ENCODE results near the gene TMEM233. TPM values are rescaled to one million over a fixed set of nuclear protein-coding genes. Genes with fewer than 3 reads are reported as not detected.

TMEM233 gene
- total RNA-seq, 1 donor from 2014 or later = 0.11 TPM

DNA sequence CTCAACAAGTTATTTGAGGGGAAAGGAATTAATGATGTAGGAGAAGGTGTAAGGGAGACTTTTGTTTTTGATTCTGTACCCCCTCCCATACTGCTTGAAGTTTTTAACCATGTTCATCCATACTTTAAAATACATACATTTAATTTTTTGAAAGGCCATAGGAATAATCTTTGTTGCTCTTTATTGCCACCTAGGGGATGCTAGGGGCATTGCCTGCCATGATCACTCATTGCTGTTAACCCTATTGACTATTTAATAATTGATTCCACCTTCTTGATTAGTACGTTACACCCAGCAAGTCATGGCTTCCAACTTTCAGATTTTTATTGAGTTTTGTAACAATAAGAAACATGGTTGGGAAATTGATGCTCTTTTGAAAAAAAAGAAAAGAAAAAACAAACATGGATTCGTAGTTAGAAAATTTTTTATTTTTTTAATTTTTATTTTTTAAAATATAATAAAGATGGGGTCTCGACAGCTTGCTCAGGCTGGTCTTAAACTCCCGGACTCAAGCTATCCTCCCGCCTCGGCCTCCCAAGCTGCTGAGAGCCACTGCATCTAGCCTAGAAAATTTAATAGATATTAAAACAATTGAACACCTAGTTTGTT, 65.8 kb downstream of the TMEM233 start:
- no peak for DNase-seq
- Histone ChIP-seq H3K27me3 (ENCODE audit: low read depth) (no peaks in the 10 kb centered on the region), H3K9me3 (replicated peaks) (peaks cover 5% of the 10 kb centered on the region), H3K4me3 (no peak overlapping the region), H3K4me1 (no peaks in the 10 kb centered on the region), H3K27ac (replicated peaks) (no peak overlapping the region), H3K36me3 (no peaks in the 10 kb centered on the region)
- TF ChIP-seq, protein P1, sequence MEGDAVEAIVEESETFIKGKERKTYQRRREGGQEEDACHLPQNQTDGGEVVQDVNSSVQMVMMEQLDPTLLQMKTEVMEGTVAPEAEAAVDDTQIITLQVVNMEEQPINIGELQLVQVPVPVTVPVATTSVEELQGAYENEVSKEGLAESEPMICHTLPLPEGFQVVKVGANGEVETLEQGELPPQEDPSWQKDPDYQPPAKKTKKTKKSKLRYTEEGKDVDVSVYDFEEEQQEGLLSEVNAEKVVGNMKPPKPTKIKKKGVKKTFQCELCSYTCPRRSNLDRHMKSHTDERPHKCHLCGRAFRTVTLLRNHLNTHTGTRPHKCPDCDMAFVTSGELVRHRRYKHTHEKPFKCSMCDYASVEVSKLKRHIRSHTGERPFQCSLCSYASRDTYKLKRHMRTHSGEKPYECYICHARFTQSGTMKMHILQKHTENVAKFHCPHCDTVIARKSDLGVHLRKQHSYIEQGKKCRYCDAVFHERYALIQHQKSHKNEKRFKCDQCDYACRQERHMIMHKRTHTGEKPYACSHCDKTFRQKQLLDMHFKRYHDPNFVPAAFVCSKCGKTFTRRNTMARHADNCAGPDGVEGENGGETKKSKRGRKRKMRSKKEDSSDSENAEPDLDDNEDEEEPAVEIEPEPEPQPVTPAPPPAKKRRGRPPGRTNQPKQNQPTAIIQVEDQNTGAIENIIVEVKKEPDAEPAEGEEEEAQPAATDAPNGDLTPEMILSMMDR (IDR thresholded peaks at IDR 0.05; ENCODE audit: borderline replicate concordance) = peak; percentile 94
- intact Hi-C loops (cut with micrococcal nuclease) = no loop called here

DNA sequence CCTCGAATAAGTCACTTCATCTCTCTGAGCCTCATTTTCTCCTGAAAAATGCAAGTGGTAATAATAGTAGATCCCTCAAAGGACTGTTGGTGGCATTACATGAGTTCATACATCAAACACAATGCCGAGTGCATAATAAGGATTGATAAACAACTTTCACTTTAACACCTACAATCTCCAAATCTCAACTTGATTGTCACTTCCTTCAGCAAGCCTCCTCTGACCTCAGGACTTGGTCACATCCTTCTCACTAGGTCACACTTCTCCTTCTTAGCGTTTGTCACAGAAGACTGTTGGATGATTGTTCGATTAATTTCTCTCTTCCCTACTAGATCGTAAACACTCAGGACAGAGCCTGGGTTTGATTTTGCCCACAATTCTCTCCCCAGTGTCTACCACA, 66.5 kb downstream of the TMEM233 start:
- no peak overlapping the region for H3K27ac ChIP-seq (replicated peaks)
- H3K27me3 ChIP-seq (ENCODE audit: low read depth) = no peaks in the 10 kb centered on the region
- H3K4me1 ChIP-seq = no peaks in the 10 kb centered on the region
- no peak overlapping the region for H3K4me3 ChIP-seq
- intact Hi-C loops (cut with micrococcal nuclease) = no loop called here
- DNase-seq = no peak
- H3K36me3 ChIP-seq = no peaks in the 10 kb centered on the region
- TF ChIP-seq, protein P1 (IDR thresholded peaks at IDR 0.05; ENCODE audit: borderline replicate concordance) = no peak
- H3K9me3 ChIP-seq (replicated peaks) = no peaks in the 10 kb centered on the region

DNA sequence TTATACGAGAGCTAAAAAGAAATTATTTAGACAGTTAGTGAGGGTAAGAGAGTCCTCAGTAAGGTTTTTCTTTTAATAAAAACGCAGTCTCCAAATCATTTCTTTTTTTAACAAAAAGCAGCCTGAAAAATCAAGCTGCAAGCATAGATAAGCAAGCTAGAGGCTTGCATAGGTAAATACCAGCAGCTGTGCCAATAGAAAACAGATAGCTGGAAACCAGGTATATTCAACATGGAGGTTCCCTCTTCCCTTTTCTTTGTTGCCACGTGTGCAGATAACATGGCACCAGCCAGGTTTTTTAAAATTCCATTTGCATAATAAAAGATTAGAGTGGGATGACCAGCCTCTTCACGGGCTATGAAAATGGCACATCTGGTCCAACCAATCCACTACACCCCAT, 68.3 kb downstream of the TMEM233 start:
- intact Hi-C loops (cut with micrococcal nuclease) = no loop called here
- Histone ChIP-seq H3K36me3 (no peaks in the 10 kb centered on the region), H3K9me3 (replicated peaks) (no peaks in the 10 kb centered on the region), H3K27ac (replicated peaks) (no peak overlapping the region), H3K4me3 (no peak overlapping the region), H3K27me3 (ENCODE audit: low read depth) (no peaks in the 10 kb centered on the region), H3K4me1 (peaks cover 12% of the 10 kb centered on the region)
- TF ChIP-seq, protein P1 (IDR thresholded peaks at IDR 0.05; ENCODE audit: borderline replicate concordance) = no peak
- no peak for DNase-seq

DNA sequence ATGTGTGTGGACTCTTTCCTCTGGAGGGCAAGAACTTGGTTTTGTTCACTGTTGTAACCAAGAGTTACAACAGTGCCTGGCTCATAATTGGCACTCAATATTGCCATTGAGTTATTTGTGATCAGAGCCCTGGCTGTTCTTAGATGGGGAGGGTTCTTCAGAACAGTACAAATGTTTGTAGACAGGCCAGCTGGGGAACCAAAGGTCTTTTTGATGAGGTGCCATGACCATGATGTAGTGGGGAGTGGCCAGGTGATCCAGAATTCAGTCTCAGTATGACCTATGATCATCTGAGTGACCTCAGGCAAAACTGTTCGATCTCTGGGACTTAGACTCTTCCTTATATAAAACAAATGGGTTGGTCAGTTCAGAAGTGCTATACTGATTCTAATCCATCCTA, 71.1 kb downstream of the TMEM233 start:
- no peak overlapping the region for H3K27ac ChIP-seq (replicated peaks)
- no peak for DNase-seq
- no peak overlapping the region for H3K4me3 ChIP-seq
- TF ChIP-seq, protein P1 (IDR thresholded peaks at IDR 0.05; ENCODE audit: borderline replicate concordance) = no peak
- H3K9me3 ChIP-seq (replicated peaks) = no peaks in the 10 kb centered on the region
- H3K36me3 ChIP-seq = no peaks in the 10 kb centered on the region
- intact Hi-C loops (cut with micrococcal nuclease) = loop anchor here (5.0 kb wide), 1 partner anchor 118 kb away; no protein-coding TSS in a partner anchor
- no peaks in the 10 kb centered on the region for H3K27me3 ChIP-seq (ENCODE audit: low read depth)
- H3K4me1 ChIP-seq = peaks cover 37% of the 10 kb centered on the region

DNA sequence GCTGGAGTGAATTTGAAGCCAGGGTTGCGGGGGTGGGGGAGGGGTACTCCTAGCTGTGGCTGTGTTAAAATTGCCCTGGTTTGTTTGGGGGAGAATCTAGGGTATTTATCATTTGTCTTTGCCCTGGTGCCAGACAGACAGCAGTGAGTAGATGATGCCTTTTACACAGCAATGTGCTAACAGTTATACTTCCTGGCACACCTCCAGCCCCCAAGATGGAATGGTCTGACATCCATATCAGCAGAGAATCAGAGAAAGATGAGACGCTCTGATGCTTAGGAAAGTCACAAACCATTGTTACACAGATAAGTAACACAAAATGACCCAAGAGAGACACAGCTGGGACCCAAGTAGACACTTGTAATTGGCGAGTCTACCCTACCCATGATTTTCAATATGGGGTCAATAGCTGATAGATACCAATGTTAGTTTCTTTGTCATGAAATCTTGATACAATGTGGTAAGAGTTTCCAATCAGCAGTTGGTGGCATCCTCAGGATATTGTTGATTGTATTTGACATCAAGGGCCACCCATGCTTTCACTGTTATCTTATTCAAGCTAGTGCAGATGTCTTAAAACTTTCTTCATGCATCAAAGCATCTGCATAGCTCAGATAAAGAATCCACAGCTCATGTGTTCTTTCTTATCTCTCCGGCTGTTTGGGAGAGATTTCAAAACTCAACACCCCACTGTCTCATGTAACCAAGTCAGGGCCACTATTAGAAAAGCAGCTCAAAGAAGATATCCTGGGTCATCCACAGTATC, 71.8 kb downstream of the TMEM233 start:
- TF ChIP-seq, protein P1 (IDR thresholded peaks at IDR 0.05; ENCODE audit: borderline replicate concordance) = no peak
- peak overlapping the region; percentile 6 for H3K27ac ChIP-seq (replicated peaks)

More for the DNA sequence above, 71.8 kb downstream of the TMEM233 start:
- H3K9me3 ChIP-seq (replicated peaks) = no peaks in the 10 kb centered on the region
- peaks cover 44% of the 10 kb centered on the region for H3K4me1 ChIP-seq
- intact Hi-C loops (cut with micrococcal nuclease) = loop anchor here (5.0 kb wide), 1 partner anchor 117 kb away; no protein-coding TSS in a partner anchor
- H3K36me3 ChIP-seq = no peaks in the 10 kb centered on the region
- no peak overlapping the region for H3K4me3 ChIP-seq
- DNase-seq = no peak
- no peaks in the 10 kb centered on the region for H3K27me3 ChIP-seq (ENCODE audit: low read depth)

All from left ventricle myocardium inferior (tissue), 1 donor.